Fibroblast of lung (primary cell): ENCODE measurements around the gene ANGEL2. TPM values are rescaled to one million over a fixed set of nuclear protein-coding genes. Genes with fewer than 3 reads are reported as not detected.

Source experiments
- DNase-seq, 2 donors: peaks; one replicate each; pipeline versions ENCODE4 v3.0.0 to v3.0.0-alpha.2; 2010; ENCODE audit warnings: low read depth in 2 of 2
- H2AFZ ChIP-seq: 2 replicates; pipeline ENCODE4 v1.5.1; 2012; ENCODE audit warnings: low read length, control low read depth, inconsistent platforms
- H3K27ac ChIP-seq: 2 replicates; pipeline ENCODE4 v1.5.1; 2011; ENCODE audit warnings: low read length, control low read depth; ENCODE audit not compliant: insufficient read depth
- H3K27me3 ChIP-seq: 2 replicates; pipeline ENCODE4 v1.5.1; 2011; ENCODE audit warnings: mild to moderate bottlenecking, low read length; ENCODE audit not compliant: control insufficient read depth, insufficient read depth
- H3K36me3 ChIP-seq: 2 replicates; pipeline ENCODE4 v1.5.1; 2011; ENCODE audit warnings: low read length; ENCODE audit not compliant: control insufficient read depth, insufficient read depth
- H3K4me1 ChIP-seq: 2 replicates; pipeline ENCODE4 v1.5.1; 2011; ENCODE audit warnings: low read length; ENCODE audit not compliant: control insufficient read depth, insufficient read depth; ENCODE audit errors: extremely low read depth
- H3K4me2 ChIP-seq: 2 replicates; pipeline ENCODE4 v1.5.1; 2011; ENCODE audit warnings: low read length, control low read depth; ENCODE audit not compliant: insufficient read depth; ENCODE audit errors: extremely low read depth
- H3K4me3 ChIP-seq, 4 experiments: fragments of 200-600 bp in 1 of 4; sonication (generic) in 1 of 4; replicated peaks in 1 of 4; 2 replicates each; pipeline ENCODE4 v1.5.1; 2011 to 2016; ENCODE audit warnings: low read length in 4 of 4, low read depth in 3 of 4, mild to moderate bottlenecking in 3 of 4, control low read depth in 2 of 4, inconsistent platforms in 1 of 4, mixed read lengths in 1 of 4; ENCODE audit not compliant: insufficient read depth in 1 of 4; ENCODE audit errors: control extremely low read depth in 1 of 4
- H3K79me2 ChIP-seq: 2 replicates; pipeline ENCODE4 v1.5.1; 2012; ENCODE audit warnings: mild to moderate bottlenecking, low read length, inconsistent platforms; ENCODE audit not compliant: control insufficient read depth, insufficient read depth
- H3K9ac ChIP-seq: 2 replicates; pipeline ENCODE4 v1.5.1; 2011; ENCODE audit warnings: mild to moderate bottlenecking, low read length, control low read depth; ENCODE audit not compliant: insufficient read depth
- H3K9me3 ChIP-seq: 2 replicates; pipeline ENCODE4 v1.5.1; 2012; ENCODE audit warnings: low read depth, low read length; ENCODE audit not compliant: control insufficient read depth, insufficient read depth
- H4K20me1 ChIP-seq: 2 replicates; pipeline ENCODE4 v1.5.1; 2011; ENCODE audit warnings: low read length; ENCODE audit not compliant: control insufficient read depth, insufficient read depth; ENCODE audit errors: extremely low read depth
- CTCF ChIP-seq, 2 donors: IDR thresholded peaks in 1 of 2; conservative IDR thresholded peaks in 1 of 2; 1 replicate in 1 of 2; 2 replicates in 1 of 2; pipeline ENCODE4 v1.5.1; 2011 to 2012; ENCODE audit warnings: low read length in 2 of 2, control low read depth in 1 of 2, inconsistent platforms in 1 of 2, low read depth in 1 of 2, mild to moderate bottlenecking in 1 of 2
- EZH2 ChIP-seq: IDR thresholded peaks from 2 replicates; pipeline ENCODE4 v1.5.1; 2012; ENCODE audit warnings: low read length, control low read depth, mild to moderate bottlenecking; ENCODE audit errors: missing control alignments
- polyA plus RNA-seq, 2 donors: library from polyadenylated mRNA; depleted of rRNA in 1 of 2; stranded (reverse) in 1 of 2; unstranded in 1 of 2; fragments of >200 nt; gene quantifications; 2 replicates each; pipeline ENCODE4 v1.2.1, GENCODE V29; 2011 to 2012; ENCODE audit warnings: missing spikeins in 1 of 2
- total RNA-seq: library from RNA; depleted of rRNA; stranded (reverse); fragments of >200 nt; gene quantifications from 2 replicates; pipeline ENCODE4 v1.2.1, GENCODE V29; 2014

The ANGEL2 gene
- total and polyA plus RNA-seq, 2 donors (not counting 1 experiment from before 2014, with no cell fraction given) = 21.1 to 71.5 TPM

- no peaks in the 10 kb centered on the region for H4K20me1 ChIP-seq
- H3K79me2 ChIP-seq = no peaks in the 10 kb centered on the region
- no peaks in the 10 kb centered on the region for H3K4me1 ChIP-seq
- H3K27ac ChIP-seq = no peak overlapping the region
- H3K9me3 ChIP-seq = no peaks in the 10 kb centered on the region
- no peak overlapping the region for H2AFZ ChIP-seq
- H3K27me3 ChIP-seq = peaks cover 3% of the 10 kb centered on the region
- no peak overlapping the region for H3K4me2 ChIP-seq
- TF ChIP-seq CTCF (conservative IDR thresholded peaks at IDR 0.05 in 1 of 2, IDR thresholded peaks at IDR 0.05 in 1 of 2; ENCODE audit: low read depth in 1 of 2, low read length in 2 of 2) (no peak), EZH2 (no peak)
- no peak overlapping the region for H3K9ac ChIP-seq
- no peak for DNase-seq
- no peak overlapping the region for H3K4me3 ChIP-seq
- H3K36me3 ChIP-seq = no peaks in the 10 kb centered on the region
Measured at GRCh38 chr1:212983482-212983881, 32.2 kb downstream of the ANGEL2 start.

GRCh38 chr1:212982430-212983152, 33.1 kb downstream of the ANGEL2 start:
- no peak for DNase-seq
- H3K4me2 ChIP-seq = no peak overlapping the region
- H3K36me3 ChIP-seq = no peaks in the 10 kb centered on the region
- no peaks in the 10 kb centered on the region for H3K9me3 ChIP-seq
- H2AFZ ChIP-seq = no peak overlapping the region
- H3K4me3 ChIP-seq = no peak overlapping the region
- TF ChIP-seq EZH2 = no peak
- no peak for TF ChIP-seq CTCF (conservative IDR thresholded peaks at IDR 0.05 in 1 of 2, IDR thresholded peaks at IDR 0.05 in 1 of 2; ENCODE audit: low read depth in 1 of 2, low read length in 2 of 2)
- no peak overlapping the region for H3K9ac ChIP-seq
- H4K20me1 ChIP-seq = no peaks in the 10 kb centered on the region
- H3K4me1 ChIP-seq = no peaks in the 10 kb centered on the region
- H3K27me3 ChIP-seq = peaks cover 3% of the 10 kb centered on the region
- no peak overlapping the region for H3K27ac ChIP-seq
- no peaks in the 10 kb centered on the region for H3K79me2 ChIP-seq

GRCh38 chr1:212981571-212982328, 33.9 kb downstream of the ANGEL2 start:
- Histone ChIP-seq H3K27me3 (peaks cover 3% of the 10 kb centered on the region), H3K9me3 (no peaks in the 10 kb centered on the region), H3K27ac (no peak overlapping the region), H3K79me2 (no peaks in the 10 kb centered on the region), H4K20me1 (no peaks in the 10 kb centered on the region), H2AFZ (no peak overlapping the region), H3K4me1 (no peaks in the 10 kb centered on the region), H3K4me2 (no peak overlapping the region), H3K9ac (no peak overlapping the region), H3K4me3 (no peak overlapping the region), H3K36me3 (no peaks in the 10 kb centered on the region)
- TF ChIP-seq CTCF (conservative IDR thresholded peaks at IDR 0.05 in 1 of 2, IDR thresholded peaks at IDR 0.05 in 1 of 2; ENCODE audit: low read depth in 1 of 2, low read length in 2 of 2) = no peak
- TF ChIP-seq EZH2 = no peak
- DNase-seq = no peak
